Ecto neural progenitor cell (in vitro differentiated cells): ENCODE results near the gene SRCAP.

Experiments used
- DNase-seq: peaks from one replicate; pipeline ENCODE4 v3.0.0-alpha.2; 2018; ENCODE audit warnings: low spot score

SRCAP gene

DNA sequence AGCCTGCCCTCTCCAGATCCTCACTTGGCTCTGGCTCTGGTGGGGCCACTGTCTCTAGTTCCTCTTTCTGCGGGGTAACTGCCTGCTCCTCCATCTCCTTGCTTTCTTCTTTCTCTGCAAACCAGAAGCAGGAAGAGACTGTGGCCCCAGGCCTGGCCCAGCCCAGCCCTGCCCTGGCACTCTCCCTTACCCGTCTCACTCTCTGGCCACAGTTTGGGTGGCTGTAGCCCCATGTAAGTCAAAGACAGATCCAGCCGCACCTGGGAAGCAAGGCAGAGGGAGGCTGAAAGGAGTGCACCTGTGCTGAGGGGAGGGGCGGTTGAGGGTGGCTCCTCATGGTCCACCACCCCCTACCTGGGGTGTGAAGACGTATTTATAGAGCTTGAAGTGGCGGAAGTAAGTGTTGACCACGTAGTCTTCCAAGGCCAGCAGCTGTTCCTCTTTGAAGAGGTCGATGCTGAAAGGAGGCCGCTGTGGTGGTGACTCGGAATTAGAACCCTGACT, 60.1 kb downstream of the SRCAP start:
- no peak for DNase-seq

DNA sequence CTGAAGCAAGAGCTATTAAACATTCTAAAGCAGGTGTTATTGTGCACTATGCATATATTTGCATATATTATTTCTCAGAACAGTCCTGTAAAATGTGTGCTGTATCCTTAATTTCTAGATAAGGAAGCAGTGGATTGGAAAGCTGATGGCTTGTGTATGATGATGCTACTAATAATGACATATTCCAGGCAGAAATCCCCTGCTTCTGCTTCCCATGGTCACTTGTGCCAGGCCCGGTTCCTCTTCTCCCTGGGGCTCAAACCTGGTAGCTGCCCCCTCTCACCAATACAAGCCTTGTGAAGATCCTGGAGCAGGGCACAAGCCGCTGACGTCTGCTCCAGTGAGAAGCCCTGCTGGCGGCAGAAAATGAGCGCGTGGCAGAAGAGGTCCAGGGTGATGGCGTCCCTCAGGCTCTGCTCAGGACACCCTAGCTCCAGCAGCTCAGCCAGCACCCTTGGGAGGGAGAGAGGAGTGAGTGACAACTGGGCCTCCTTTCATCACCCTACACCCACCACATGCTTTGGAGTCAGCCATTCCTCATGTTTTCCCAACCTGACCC, 61.1 kb downstream of the SRCAP start:
- no peak for DNase-seq

DNA sequence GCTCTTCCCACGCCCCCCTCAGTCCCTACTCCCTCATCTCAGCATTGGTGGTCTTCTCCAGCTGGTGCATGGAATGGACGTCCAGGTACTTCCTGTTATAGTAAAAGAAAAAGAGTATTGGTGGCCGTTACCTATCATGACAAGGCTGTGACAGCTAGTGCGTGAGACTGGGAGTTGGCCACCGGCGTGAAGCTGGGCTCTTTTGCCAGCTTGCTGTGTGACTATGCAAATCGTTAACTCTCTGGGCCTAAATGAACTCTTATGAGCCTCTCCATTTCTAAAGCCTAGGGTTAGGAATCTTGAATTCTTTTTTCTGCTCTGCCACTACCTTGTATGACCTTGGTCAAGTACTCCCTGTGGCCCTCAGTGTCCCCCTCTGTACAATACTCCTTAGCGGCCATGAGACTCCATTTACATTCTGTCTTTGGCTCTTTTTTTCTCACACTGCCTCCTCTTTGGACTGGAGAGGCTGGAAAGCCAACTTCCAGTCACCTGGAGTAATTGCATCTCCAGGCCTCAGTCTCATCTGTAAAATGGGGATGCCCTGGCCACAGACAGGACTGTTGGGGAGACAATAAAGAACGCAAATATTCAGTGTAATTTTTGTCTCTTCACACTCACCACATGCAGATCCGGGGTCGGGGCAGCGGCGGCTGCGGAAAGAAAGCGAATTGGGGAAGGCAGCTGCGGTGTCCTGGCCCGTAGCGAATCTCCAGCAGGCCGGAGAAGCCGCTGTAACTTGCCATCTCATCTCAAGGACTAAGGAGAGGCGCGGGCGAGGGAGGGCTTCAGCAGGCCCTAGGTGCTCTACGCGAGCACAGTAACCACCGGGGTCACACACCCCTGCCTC, 61.8 kb downstream of the SRCAP start:
- no peak for DNase-seq

DNA sequence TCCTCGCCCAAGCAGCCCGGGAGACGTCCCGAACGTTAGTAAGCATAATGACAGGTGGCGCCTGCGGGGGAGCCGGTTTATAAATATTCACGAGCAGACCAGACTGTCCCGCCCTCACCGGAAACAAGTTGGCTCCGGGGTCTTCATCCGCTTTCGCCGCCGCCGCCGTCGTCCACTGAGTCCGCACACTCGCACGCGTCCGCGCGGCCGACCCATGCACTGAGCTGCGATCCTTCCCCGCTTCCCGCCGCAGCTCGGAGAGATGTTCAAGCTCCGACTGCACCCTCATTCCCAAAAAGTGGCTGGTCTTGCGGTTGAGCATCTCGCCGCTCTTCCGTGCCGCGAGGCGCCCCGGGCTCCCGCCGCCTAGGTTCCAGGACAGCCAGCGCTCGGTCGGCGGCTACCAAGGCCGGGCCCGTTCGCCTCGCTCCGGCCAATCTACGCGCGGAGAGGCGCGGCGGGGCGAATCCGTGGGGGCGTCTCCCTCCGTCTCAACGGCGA, 62.5 kb downstream of the SRCAP start:
- DNase-seq = peak; percentile 74

DNA sequence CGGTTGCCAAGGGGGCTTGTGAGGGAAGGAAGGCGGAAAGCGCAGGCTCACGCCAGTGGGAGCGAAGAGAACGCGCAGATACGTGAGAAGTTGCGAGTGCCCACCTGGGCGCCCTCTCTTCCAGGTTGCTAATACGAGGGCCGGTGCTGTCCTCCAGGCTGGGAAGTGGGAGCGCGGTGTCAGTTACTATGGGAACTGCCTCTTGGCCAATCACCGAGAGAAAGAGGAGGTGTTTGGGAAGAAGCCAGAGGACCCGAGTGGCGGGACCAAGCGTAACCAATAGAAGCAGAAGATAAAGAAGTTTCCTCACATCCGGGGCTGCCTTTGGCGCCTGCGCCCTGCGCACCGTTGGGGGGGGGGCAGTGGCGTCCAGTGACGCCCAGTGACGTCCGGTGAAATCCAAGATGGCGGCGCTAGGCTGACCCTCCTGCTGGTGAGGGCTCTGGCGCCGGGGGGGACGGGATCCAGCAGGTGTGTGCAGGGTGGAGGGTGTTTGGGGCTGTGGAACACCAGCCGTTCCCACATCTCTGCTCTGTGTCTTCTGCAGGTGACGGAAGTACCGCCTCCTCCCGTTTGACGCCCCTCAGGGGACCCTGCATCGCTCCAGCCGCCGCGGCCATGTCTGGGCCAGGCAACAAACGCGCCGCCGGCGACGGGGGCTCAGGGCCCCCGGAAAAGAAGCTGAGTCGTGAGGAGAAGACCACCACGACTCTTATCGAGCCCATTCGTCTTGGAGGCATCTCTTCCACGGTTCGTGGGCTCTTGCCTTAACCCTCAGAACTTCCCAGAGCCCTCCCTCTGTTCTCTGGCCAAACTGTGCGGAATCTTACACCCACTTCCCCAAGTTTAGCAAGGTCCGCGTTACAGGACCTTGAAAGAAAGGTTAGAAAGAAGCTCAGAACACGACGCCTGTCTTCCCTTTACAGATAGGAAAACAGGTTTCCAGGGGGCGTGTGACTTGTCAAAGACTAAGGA, 63.2 kb downstream of the SRCAP start, which contains the start of the genes CFAP119 and RNF40:
CFAP119 (minus strand) TSS at position 135 of the 975 bp plus-strand sequence. CDS start 314 bp downstream, outside the sequence.
RNF40 (plus strand) TSS at position 395 of the 975 bp plus-strand sequence; CDS start at position 619, 224 bp downstream.
- peak; percentile 98 for DNase-seq

DNA sequence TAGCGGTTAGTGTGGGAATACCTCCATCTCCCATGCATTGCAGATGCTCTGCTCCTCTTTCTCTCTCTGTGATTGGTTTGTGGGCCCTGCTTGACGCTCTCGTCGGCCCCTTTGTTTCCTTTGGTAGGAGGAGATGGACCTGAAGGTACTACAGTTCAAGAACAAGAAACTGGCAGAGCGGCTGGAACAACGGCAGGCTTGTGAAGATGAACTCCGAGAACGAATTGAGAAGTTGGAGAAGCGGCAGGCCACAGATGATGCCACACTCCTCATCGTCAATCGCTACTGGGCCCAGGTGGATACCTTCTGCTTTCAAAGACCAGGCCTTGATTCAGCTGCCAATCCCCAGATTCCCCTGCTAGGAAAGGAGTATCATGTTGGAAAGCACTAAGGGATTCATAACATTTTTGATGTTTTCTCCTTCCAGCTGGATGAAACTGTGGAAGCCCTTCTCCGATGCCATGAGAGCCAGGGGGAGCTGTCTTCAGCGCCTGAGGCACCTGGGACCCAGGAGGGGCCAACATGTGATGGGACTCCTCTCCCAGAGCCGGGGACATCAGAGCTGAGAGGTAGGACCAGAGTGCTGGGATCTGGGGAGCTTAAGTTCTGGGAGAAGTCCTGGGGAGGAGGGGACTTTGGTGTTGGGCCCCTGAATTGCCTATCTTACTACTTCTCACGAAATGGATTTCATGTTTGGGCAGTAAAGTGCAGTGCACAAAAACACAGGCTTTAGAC, 64.2 kb downstream of the SRCAP start:
- DNase-seq = no peak

DNA sequence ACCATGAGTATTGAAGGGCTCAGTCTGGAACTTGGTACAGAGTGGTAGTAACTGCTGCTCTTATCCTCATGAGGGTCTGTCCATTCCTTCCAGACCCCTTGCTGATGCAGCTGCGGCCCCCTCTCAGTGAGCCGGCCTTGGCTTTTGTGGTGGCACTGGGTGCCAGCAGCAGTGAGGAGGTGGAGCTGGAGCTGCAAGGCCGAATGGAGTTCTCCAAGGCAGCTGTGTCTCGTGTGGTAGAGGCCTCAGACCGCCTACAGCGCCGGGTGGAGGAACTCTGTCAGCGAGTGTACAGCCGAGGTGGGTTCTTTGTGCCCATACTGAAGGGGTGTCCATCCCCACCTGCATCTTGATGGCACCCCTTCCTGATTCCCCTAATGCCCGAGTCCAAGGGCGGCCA, 65.1 kb downstream of the SRCAP start:
- no peak for DNase-seq

DNA sequence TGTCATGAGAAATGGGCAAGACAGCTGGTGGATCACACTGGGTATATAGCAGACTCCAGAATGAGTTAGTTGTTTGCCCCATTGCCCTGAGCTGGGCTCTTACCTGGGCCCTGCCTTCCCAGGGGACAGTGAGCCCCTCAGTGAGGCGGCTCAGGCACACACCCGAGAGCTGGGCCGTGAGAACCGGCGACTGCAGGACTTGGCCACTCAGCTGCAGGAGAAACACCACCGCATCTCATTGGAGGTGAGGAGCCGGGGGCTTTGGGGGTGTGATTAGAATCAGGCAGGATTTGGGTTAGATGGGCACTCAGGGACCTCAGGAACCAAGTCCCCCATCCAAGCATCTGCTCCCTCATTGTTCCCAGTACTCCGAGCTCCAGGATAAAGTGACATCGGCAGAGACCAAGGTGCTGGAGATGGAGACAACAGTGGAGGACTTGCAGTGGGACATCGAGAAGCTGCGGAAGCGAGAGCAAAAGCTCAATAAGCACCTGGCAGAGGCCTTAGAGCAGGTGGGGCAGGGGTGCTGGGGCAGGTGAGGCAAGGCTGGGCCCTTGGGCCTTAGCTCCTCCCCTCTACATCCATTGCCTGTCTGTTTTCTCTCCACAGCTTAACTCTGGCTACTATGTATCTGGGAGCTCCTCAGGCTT, 66.0 kb downstream of the SRCAP start:
- no peak for DNase-seq

DNA sequence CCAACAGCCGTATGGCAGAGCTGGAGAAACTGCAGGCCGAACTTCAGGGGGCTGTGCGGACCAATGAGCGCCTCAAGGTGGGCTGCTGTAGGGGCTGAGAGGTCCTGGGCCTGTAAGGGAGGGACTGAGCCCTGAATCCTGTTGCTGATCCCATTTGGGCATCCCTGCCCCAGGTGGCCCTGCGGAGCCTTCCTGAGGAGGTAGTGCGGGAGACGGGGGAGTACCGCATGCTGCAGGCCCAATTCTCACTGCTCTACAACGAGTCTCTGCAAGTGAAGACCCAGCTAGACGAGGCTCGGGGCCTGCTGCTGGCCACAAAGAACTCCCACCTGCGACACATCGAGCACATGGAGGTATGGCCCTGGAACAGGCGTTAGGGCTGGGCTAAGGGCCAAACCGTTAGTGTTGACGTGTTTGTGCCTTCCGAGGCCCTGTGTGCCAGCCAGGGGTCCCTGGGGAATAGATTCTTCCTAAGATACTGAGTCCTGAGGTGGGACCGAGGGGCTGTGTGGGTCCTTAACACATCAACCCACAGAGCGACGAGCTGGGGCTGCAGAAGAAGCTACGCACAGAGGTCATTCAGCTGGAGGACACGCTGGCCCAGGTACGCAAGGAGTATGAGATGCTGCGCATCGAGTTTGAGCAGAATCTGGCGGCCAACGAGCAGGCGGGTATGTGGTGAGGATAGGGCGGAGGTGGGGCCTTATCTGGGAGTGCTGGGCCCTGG, 67.4 kb downstream of the SRCAP start:
- DNase-seq = no peak

DNA sequence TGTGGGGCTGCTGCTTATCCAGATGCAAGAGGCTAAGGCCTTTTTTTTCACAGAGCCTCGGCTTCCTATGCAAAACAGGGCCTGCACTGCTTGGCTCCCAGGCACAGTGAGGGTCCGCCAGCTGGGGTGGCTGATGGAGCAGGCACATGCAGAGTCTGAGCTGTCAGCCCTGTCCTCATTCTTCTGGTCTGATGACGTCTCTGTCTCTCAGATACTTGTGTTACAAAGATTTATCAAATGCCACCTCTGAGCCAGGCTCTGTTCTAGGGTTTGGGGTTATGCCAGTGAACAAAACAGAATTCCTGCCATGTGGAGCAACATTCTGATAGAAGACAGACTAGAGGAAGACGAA, 67.9 kb downstream of the SRCAP start:
- DNase-seq = no peak

DNA sequence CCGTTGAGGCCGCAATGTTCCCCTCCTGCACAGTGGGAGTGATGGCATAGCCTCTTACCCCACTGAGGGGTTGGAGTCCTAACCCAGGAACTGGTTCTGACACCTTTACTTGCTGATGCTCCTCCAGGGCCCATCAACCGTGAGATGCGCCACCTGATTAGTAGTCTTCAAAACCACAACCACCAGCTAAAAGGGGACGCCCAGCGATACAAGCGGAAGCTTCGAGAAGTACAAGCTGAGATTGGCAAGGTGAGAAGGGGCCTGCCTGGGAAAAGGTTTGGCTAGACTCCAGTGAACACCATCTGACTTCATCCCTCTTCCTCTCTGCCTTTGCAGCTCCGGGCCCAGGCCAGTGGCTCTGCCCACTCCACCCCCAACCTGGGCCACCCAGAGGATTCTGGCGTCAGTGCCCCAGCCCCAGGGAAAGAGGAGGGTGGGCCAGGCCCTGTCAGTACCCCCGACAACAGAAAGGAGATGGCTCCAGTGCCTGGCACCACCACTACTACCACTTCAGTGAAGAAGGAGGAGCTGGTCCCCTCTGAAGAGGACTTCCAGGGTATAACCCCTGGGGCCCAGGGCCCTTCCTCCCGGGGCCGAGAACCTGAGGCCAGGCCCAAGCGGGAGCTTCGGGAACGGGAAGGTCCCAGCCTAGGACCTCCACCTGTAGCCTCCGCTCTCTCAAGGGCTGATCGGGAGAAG, 68.9 kb downstream of the SRCAP start:
- DNase-seq = no peak

DNA sequence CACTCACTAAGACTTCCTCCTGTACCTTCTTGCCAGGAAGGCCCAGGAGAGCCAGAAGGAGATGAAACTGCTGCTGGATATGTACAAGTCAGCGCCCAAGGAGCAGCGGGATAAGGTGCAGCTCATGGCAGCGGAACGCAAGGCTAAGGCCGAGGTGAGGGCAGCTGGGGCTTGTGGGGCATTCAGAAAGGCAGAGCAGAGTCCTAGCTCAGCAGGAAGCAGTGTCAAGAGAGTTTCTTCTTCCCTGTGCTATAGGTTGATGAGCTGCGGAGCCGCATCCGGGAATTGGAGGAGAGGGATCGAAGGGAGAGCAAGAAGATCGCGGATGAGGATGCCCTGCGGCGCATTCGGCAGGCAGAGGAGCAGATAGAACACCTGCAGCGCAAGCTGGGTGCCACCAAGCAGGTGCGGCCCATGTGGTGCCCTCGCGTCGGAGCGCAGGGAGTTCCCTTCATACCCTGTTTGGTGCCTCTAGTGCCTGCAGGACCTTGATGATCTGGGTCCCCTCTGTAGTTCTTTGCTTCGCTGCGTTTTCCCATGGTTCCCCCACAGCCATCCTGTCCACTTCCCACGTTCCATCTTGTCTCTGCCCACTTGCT, 69.7 kb downstream of the SRCAP start:
- DNase-seq = no peak

DNA sequence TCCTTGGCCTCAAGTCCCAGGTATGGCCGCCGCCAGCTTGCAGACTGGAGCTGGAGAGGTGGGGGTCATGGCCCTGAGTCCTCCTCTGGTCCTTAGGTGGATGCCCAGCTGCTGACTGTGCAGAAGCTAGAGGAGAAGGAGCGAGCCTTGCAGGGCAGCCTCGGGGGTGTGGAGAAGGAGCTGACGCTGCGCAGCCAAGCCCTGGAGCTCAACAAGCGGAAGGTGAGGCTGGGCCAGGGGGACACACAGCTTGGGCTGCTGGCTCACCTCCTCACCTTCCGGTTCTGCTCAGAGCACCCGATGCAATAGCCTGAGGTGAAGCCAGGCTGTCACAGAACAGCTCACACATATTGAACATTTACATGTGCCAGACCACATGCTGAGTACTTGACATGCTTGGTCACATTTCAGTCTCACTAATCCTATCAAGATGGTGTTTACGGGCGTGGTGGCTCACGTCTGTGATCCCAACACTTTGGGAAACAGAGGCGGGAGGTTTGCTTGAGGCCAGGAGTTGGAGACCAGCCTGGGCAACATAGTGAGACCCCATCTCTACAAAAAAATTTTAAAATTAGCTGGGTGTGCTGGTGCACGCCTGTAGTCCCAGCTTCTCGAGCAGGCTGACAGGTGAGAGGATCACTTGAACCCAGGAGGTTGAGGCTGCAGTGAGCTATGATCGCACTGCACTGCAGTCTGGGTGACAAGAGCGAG, 70.6 kb downstream of the SRCAP start:
- DNase-seq = no peak

DNA sequence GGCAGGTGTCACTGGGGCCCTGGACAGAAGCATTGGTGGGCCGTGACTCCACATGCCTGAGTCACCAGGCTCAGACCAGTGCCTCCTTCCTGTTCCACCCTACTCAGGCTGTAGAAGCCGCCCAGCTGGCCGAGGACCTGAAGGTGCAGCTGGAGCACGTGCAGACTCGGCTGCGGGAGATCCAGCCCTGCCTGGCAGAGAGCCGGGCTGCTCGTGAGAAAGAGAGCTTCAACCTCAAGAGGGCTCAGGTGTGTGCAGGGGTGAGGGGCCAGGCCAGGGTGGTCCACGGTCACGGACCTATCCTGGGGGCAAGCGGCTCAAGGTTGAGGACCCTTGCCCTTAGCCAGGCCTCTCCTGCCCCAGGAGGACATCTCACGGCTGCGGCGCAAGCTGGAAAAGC, 72.8 kb downstream of the SRCAP start:
- DNase-seq = no peak

DNA sequence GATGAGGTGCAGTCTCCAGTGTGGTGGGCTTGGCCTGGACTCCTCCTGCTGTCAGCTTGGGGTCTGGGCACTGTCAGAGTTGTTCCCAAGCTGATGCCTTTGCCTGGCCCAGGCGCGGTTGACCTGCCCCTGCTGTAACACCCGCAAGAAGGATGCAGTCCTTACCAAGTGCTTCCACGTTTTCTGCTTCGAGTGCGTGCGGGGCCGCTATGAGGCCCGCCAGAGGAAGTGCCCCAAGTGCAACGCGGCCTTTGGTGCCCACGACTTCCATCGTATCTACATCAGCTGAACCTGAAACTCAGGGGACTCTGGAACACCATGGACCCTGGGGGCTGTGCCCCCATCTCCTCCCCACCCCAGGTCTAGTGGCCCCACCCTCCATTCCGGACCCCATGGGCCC, 74.9 kb downstream of the SRCAP start:
- no peak for DNase-seq

DNA sequence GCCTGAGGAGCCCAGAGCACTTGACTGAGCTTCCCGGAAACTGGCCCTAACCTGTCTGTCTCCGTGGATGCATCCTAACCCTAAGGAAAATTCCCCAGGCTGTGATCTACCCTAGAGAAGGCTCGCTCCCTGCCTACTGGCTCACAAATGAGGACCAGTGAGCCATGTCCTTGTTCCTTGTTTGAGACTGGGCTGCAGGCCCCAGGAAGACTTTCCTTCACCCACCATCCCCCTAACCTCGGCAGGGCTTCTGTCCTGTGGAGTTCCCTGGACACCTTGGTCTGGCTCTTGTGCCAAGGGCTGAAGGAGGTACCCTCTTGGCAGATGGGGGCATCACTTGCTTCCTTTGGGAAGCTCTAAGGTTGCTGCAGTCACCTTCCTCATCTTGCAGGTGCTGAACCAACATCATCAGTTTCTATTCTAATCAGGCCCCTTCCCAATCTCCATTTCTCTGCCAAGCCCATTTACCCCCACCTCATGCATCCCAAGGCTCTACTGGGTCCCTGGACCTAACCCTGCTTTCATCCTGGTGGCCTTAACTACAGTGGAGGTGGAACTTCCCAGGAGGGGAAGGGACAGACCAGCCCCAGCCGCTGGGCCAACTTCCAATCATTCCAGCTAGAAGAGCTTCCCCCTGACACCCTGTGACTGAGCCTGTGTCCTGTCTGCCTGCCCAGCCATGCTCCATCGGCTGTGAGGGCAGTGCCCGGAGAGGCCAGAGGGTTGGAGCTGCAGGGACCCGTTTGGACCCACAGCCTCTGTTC, 75.6 kb downstream of the SRCAP start:
- no peak for DNase-seq

DNA sequence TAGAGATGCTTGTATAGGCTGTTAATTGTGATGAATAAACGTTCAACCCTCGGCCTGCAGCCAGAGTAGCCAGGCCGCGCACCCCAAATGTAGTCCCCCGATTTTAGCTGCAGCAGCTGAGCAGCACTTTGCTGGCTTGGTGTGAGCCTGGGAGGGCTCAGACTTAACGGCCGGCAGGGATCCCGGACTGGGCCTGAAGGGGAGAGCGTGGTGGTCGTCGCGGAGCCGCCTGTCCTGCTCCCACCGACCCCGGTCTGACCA, 76.1 kb downstream of the SRCAP start:
- DNase-seq = no peak
